Measurements from ENCODE around the gene NHLH1. TPM values are rescaled to one million over a fixed set of nuclear protein-coding genes. Genes with fewer than 3 reads are reported as not detected.

NHLH1 gene
- total RNA-seq, 1 donor = not detected

GRCh38 chr1:160367934-160368923 lies 1.4 kb downstream of the NHLH1 start:
- DNase-seq (ENCODE audit: low read depth) = no peak
- TF ChIP-seq, protein P1, sequence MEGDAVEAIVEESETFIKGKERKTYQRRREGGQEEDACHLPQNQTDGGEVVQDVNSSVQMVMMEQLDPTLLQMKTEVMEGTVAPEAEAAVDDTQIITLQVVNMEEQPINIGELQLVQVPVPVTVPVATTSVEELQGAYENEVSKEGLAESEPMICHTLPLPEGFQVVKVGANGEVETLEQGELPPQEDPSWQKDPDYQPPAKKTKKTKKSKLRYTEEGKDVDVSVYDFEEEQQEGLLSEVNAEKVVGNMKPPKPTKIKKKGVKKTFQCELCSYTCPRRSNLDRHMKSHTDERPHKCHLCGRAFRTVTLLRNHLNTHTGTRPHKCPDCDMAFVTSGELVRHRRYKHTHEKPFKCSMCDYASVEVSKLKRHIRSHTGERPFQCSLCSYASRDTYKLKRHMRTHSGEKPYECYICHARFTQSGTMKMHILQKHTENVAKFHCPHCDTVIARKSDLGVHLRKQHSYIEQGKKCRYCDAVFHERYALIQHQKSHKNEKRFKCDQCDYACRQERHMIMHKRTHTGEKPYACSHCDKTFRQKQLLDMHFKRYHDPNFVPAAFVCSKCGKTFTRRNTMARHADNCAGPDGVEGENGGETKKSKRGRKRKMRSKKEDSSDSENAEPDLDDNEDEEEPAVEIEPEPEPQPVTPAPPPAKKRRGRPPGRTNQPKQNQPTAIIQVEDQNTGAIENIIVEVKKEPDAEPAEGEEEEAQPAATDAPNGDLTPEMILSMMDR (IDR thresholded peaks at IDR 0.05; ENCODE audit: insufficient read depth, low read length) = no peak
- no peak overlapping the region for H3K4me3 ChIP-seq (ENCODE audit: low read depth, low read length)

GRCh38 chr1:160369087-160369486 lies 2.2 kb downstream of the NHLH1 start:
- no peak overlapping the region for H3K4me3 ChIP-seq (ENCODE audit: low read depth, low read length)
- DNase-seq (ENCODE audit: low read depth) = no peak
- TF ChIP-seq, protein P1 (IDR thresholded peaks at IDR 0.05; ENCODE audit: insufficient read depth, low read length) = no peak

GRCh38 chr1:160370561-160371345 lies 3.9 kb downstream of the NHLH1 start:
- no peak overlapping the region for H3K4me3 ChIP-seq (ENCODE audit: low read depth, low read length)
- TF ChIP-seq, protein P1 (IDR thresholded peaks at IDR 0.05; ENCODE audit: insufficient read depth, low read length) = no peak
- DNase-seq (ENCODE audit: low read depth) = no peak

DNA sequence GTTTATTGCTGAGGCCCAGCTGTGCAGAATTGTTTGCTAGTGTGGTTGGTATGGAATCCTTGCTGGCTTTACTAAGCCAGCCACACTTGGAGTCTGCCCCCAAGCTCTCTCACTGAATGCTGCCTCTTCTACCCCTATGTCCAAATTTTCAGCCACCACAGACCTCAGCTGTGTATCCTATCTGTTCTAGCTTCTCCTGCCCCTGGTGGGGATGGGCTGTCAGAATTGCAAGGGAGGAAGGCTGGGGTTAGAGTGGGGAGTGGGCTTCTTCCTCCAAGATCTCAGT lies 4.4 kb downstream of the NHLH1 start:
- TF ChIP-seq, protein P1 (IDR thresholded peaks at IDR 0.05; ENCODE audit: insufficient read depth, low read length) = no peak
- H3K4me3 ChIP-seq (ENCODE audit: low read depth, low read length) = no peak overlapping the region
- DNase-seq (ENCODE audit: low read depth) = no peak

DNA sequence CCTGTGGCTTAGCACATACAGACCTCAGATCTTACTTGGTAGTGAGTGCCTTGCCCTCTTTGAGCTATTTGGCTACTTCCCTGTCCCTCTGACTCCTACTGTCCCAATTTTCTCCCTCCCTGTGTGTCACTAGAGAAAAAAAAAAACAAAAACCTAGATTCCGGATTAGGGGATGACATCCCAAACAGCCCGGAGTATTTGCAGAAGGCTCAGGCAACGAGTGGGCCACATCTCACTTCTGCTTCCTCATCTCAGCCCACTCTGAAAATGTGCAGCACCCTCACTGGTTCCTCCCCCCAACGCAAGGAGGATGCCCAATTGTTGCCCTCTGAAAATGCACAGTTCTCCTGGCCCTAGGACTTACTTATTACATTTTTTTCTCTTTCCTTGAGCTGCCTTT lies 4.9 kb downstream of the NHLH1 start:
- TF ChIP-seq, protein P1 (IDR thresholded peaks at IDR 0.05; ENCODE audit: insufficient read depth, low read length) = no peak
- no peak for DNase-seq (ENCODE audit: low read depth)
- no peak overlapping the region for H3K4me3 ChIP-seq (ENCODE audit: low read depth, low read length)

- no peak overlapping the region for H3K4me3 ChIP-seq (ENCODE audit: low read depth, low read length)
- no peak for DNase-seq (ENCODE audit: low read depth)
- TF ChIP-seq, protein P1 (IDR thresholded peaks at IDR 0.05; ENCODE audit: insufficient read depth, low read length) = no peak
These were observed 6.8 kb downstream of the NHLH1 start for GRCh38 chr1:160373696-160374095.
